Pulmonary artery endothelial cell (primary cell): ENCODE results near the gene FOXP2. TPM values are rescaled to one million over a fixed set of nuclear protein-coding genes. Genes with fewer than 3 reads are reported as not detected.
"Not testable (repeated sequence)": the region's sequence is repeated elsewhere in the genome, so short reads cannot be mapped to it uniquely, and the experiment has no call there.

Experiments used
- DNase-seq: peaks from one replicate; pipeline ENCODE4 v3.0.0-alpha.2; 2011; ENCODE audit warnings: low read depth, low spot score
- total RNA-seq: library from RNA; depleted of rRNA; stranded (reverse); fragments of >200 nt; gene quantifications from 2 replicates; pipeline ENCODE4 v1.2.3, GENCODE V29; 2014

FOXP2 gene
- total RNA-seq, 1 donor from 2014 or later: not detected

- DNase-seq: not testable (repeated sequence)
Measured at GRCh38 chr7:114580963-114581362, 166.3 kb downstream of the FOXP2 start.

- no peak for DNase-seq
Measured at GRCh38 chr7:114588506-114588905, 173.9 kb downstream of the FOXP2 start.

GRCh38 chr7:114589436-114589835 is 174.8 kb downstream of the FOXP2 start:
- no peak for DNase-seq

DNA sequence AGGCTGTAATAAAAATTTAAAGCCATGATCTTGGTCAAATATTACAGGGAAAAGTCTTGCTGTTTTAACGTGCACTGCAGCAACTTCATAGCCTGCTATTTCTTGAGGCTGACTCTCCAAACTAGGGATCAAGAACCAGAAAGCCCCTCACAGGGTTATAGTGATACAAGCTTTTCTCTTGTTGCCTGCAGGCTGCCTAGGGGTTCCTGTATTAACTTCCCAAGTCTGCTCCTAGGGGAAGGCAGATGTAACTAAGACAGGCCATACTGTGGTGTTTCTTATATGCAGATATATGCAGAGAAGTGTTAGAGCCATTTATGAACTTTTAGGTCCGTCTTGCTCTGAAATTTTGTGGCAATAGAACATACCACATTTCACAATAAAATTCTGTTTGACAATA is 175.7 kb downstream of the FOXP2 start:
- no peak for DNase-seq

GRCh38 chr7:114598946-114599345 is 184.3 kb downstream of the FOXP2 start:
- no peak for DNase-seq

- no peak for DNase-seq
Measured at GRCh38 chr7:114606100-114606499, 191.5 kb downstream of the FOXP2 start.

DNA sequence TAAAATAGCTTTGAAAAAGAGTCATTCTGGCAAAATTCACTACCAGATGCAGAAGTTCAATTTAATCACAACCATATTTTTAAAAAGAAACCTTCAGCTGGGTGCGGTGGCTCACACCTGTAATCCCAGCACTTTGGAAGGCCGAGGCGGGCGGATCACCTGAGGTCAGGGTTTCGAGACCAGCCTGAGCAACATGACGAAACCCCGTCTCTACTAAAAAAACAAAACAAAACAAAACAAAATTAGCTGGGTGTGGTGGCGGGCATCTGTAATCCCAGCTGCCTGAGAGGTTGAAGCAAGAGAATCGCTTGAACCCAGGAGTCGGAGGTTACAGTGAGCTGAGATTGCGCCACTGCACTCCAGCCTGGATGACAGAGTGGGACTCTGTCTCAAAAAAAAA is 194.2 kb downstream of the FOXP2 start:
- not testable (repeated sequence) for DNase-seq

GRCh38 chr7:114620208-114620607 is 205.6 kb downstream of the FOXP2 start:
- no peak for DNase-seq

GRCh38 chr7:114622221-114622620 is 207.6 kb downstream of the FOXP2 start:
- no peak for DNase-seq

DNA sequence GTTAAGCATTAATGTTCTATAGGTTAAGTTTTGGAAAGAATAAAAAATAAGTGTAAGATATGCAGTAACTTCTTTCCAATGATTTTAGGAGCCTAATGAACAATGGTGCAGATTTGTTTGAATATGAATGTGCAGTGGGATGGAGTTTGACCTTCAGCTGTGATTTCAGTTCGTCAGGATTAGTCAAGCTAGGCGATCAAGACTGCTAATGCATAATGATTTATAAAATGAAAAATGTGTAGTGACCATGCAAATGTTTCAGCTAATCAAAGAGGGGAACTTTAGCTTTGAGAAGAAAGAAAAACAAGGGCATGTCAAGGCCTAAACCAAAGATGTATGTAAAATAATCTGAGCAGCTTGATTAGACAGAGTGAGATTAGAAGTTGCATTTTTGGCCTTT is 208.5 kb downstream of the FOXP2 start:
- no peak for DNase-seq

DNA sequence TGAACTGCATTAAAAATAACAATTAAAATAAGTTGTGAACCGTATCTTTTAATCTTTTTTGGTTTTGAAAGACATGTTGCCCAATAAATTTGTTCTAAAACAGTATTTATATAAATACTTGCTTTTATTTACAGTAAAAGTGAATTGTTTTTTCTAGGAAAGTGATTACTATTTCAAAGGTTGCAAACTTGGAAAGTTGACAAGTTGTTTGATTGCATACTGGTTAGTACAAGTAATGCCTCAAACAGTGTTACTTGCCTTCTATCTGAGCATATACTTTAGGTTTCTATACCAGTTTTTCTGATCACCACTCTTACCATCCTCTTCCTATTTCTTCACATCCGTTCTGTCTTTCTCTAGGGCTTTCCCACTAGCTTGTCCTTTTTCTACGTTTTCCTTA is 212.6 kb downstream of the FOXP2 start:
- DNase-seq: no peak

- DNase-seq: no peak
Measured at GRCh38 chr7:114628362-114628761, 213.7 kb downstream of the FOXP2 start.

DNA sequence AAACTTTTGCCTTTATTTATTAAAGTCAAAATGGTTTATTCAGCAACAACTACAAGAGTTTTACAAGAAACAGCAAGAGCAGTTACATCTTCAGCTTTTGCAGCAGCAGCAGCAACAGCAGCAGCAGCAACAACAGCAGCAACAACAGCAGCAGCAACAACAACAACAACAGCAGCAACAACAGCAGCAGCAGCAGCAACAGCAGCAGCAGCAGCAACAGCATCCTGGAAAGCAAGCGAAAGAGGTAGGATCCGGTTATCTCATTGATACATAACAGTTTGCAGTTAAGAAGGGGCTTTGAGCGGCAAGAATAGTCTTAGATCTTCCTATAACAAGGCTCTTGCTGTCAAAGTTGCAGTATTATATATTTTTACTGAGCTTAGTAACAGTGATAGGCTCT is 215.1 kb downstream of the FOXP2 start:
- DNase-seq: no peak

- no peak for DNase-seq
Measured at GRCh38 chr7:114630201-114630990, 215.8 kb downstream of the FOXP2 start.

DNA sequence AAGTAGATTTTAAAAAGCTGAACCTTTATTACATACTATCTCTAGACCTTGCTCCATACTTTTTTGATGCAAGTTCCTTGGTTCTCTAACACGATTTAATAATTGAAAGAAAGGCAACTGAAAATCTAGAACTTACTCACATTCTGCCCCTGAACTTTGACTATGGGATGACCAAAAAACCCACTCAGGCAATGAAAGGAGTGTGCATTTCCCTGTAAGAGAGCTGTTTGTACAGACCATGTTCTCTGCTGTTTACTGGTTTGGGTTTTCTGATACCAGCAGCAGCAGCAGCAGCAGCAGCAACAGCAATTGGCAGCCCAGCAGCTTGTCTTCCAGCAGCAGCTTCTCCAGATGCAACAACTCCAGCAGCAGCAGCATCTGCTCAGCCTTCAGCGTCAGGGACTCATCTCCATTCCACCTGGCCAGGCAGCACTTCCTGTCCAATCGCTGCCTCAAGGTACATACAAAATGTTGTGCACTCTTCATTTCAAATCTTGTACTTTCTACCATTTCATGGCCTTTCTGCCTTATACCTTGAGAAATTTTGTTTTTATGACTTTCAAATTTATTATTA is 216.7 kb downstream of the FOXP2 start:
- no peak for DNase-seq

DNA sequence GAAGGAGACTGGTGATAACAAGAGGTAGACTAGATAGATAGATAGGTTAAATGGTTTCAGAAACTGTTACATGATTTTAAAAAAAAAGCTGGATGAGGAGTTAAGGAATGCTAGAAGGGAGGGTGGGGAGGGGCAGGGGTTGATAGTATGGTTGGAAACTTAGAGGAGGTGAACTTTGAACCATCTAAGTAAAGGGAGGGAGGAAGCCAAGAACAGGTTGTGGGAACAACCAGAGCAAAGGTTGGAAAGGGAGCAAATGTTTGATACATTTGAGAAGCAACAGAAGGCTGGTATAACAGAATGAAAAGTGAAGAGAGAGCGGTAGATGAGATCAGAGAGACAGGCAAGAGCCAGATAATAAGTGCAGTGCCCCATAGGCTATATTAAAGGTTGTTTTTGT is 224.8 kb downstream of the FOXP2 start:
- DNase-seq: no peak

GRCh38 chr7:114644455-114644854 is 229.8 kb downstream of the FOXP2 start:
- DNase-seq: no peak

DNA sequence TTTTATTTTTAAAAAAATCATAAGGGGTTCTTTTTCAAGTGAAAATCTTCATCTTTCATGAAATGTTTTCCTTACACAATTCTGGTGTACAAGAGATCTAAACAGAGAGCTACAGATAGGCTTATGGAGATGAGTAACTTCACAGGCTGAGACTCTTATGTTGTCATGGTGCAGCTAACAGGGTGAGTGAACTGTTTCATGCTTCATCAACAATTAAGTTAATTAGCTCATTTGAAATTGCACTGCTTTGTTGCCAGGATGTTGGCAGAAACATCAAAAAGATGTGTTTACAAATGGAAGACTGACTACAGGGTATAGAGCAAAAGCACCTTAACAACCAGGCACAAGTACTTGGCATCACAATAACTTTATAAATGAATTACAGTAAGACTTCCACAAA is 230.8 kb downstream of the FOXP2 start:
- no peak for DNase-seq

- DNase-seq: no peak
Measured at GRCh38 chr7:114647518-114647917, 232.9 kb downstream of the FOXP2 start.

- DNase-seq: no peak
Measured at GRCh38 chr7:114648117-114648516, 233.5 kb downstream of the FOXP2 start.

DNA sequence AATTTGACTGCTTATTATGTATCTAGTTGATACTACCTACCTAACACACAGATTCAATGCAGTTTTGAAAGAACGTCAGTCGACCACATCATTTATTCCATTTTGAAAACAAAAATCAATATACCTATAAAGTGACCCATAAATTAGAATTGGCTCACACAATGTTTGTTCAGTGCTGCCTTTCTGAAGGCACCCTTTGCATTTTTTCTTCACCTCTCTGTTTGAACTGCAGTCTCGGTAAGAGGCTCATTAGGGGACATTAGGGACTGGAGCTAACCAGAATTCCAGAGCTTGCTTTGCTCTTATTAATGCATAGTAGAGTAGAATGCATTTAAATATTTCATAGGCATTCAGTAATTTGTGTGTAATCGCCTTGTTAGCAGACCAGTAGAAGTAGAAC is 234.1 kb downstream of the FOXP2 start:
- DNase-seq: no peak

DNA sequence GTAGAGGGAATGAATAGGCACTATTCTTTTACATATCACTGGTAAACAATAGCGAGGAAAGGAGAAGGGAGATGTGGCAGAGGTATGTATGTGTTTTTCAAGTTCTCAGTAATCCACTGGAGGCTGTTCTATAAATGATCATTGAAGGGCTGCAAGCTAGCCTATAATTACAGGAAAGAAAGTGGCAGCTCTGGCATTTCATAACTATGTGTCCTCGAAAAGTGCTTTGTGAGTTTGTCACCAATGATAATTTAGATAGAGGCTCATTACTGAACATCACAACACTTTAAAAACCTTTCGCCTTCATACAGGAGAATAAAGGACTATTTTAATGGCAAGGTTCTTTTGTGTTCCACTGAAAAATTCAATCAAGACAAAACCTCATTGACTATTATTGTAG is 235.1 kb downstream of the FOXP2 start:
- DNase-seq: no peak

- no peak for DNase-seq
Measured at GRCh38 chr7:114650491-114650890, 235.9 kb downstream of the FOXP2 start.
